Fibroblast of villous mesenchyme (primary cell): ENCODE results near the gene ZNF207. TPM values are rescaled to one million over a fixed set of nuclear protein-coding genes. Genes with fewer than 3 reads are reported as not detected.

ENCODE experiments used
- DNase-seq: peaks from one replicate; pipeline ENCODE4 v3.0.0-alpha.2; 2010; ENCODE audit warnings: low read depth
- H3K4me3 ChIP-seq: 2 replicates; pipeline ENCODE4 v1.5.1; 2011; ENCODE audit warnings: low read depth, mild to moderate bottlenecking, low read length
- total RNA-seq: library from RNA; depleted of rRNA; stranded (reverse); fragments of >200 nt; gene quantifications from 2 replicates; pipeline ENCODE4 v1.2.3, GENCODE V29; 2012
- TF ChIP-seq, protein P1 (sequence below): IDR thresholded peaks from 2 replicates; pipeline ENCODE4 v1.5.1; 2012; ENCODE audit warnings: low read depth, mild to moderate bottlenecking, low read length; ENCODE audit not compliant: insufficient read depth

The ZNF207 gene
- total RNA-seq, 1 donor, result 156 TPM

GRCh38 chr17:32320847-32321246 is 29.1 kb upstream of the ZNF207 start:
- no peak for DNase-seq
- TF ChIP-seq, protein P1, sequence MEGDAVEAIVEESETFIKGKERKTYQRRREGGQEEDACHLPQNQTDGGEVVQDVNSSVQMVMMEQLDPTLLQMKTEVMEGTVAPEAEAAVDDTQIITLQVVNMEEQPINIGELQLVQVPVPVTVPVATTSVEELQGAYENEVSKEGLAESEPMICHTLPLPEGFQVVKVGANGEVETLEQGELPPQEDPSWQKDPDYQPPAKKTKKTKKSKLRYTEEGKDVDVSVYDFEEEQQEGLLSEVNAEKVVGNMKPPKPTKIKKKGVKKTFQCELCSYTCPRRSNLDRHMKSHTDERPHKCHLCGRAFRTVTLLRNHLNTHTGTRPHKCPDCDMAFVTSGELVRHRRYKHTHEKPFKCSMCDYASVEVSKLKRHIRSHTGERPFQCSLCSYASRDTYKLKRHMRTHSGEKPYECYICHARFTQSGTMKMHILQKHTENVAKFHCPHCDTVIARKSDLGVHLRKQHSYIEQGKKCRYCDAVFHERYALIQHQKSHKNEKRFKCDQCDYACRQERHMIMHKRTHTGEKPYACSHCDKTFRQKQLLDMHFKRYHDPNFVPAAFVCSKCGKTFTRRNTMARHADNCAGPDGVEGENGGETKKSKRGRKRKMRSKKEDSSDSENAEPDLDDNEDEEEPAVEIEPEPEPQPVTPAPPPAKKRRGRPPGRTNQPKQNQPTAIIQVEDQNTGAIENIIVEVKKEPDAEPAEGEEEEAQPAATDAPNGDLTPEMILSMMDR, result no peak
- H3K4me3 ChIP-seq, result no peak overlapping the region

GRCh38 chr17:32323046-32323445 is 26.9 kb upstream of the ZNF207 start:
- TF ChIP-seq, protein P1, result no peak
- DNase-seq, result no peak
- no peak overlapping the region for H3K4me3 ChIP-seq

DNA sequence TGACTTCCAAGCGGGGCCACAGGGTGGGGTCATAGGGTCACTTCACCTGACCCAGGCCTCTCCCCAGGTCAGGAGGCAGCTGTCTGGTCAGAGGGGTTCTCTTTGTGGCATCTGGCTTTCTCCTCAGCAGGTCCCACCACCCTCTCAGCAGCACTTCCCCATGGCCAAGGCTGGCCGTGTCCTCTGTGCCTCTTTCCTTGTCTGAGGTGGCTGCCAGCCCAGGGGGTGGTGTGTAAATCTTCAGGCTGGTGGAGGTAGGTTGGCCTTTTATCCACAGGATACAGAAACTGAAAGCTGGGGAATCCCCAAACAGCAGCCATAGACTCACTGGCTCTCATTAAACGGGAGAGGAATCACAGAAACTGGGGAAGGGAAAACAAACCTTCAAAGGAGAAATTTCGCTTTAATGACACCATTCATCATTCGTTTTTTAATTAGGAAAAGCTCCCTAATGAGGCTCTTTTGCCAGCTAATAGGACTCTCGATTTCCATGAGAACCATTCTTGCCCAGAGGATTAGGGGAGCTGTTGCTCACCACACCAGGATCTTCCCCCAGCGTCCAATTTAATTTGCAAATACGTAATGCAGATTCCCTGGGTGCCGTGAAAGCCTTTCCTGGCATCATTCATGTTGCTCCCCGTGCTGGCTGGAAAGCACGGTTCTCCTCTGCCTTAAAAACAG is 26.0 kb upstream of the ZNF207 start:
- H3K4me3 ChIP-seq, result peak overlapping the region; percentile 29
- DNase-seq, result peak; percentile 34
- TF ChIP-seq, protein P1, result no peak

DNA sequence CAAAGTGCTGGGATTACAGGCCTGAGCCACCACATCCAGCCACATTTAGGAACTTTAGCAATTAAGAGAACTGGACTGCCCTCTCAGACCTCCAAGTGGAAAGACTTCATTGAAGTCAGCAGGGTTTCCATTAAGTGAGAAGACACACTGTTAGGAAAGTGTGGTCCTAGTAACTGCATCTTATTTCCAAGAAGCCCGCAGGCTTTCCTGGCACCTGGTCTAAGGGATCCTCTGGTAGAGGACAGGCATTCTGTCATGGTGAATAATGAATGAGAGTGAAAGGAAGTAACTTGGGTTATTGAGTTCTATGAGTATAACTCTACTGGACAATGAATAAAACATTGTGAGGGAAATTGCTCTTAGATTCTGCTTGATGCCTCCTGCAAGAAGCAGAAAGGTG is 22.0 kb upstream of the ZNF207 start:
- H3K4me3 ChIP-seq, result no peak overlapping the region
- DNase-seq, result no peak
- TF ChIP-seq, protein P1, result no peak

- no peak overlapping the region for H3K4me3 ChIP-seq
- DNase-seq, result no peak
- TF ChIP-seq, protein P1, result no peak
These were observed 19.8 kb upstream of the ZNF207 start for GRCh38 chr17:32330147-32330546.

- TF ChIP-seq, protein P1, result no peak
- H3K4me3 ChIP-seq, result no peak overlapping the region
- peak; percentile 84 for DNase-seq
These were observed 18.5 kb upstream of the ZNF207 start for GRCh38 chr17:32331243-32332040.
